Parathyroid adenoma (tissue), 2 donors: ENCODE results near the gene DCDC1.

Experiments
- H2AFZ ChIP-seq: fragments of 300-600 bp; sonication (generic); one replicate; pipeline ENCODE4 v1.7.0; 2017; ENCODE audit warnings: antibody characterized with exemption, mild to moderate bottlenecking
- H3K27ac ChIP-seq: fragments of 300-600 bp; sonication (generic); one replicate; pipeline ENCODE4 v1.7.0; 2017
- H3K27me3 ChIP-seq: fragments of 300-600 bp; sonication (generic); one replicate; pipeline ENCODE4 v1.7.0; 2017; ENCODE audit warnings: low read length; ENCODE audit not compliant: control insufficient read depth, insufficient read depth
- H3K36me3 ChIP-seq: fragments of 300-600 bp; sonication (generic); one replicate; pipeline ENCODE4 v1.7.0; 2017; ENCODE audit warnings: low read length; ENCODE audit not compliant: control insufficient read depth, insufficient read depth
- H3K4me1 ChIP-seq: fragments of 300-600 bp; sonication (generic); one replicate; pipeline ENCODE4 v1.7.0; 2017; ENCODE audit warnings: control low read depth
- H3K4me2 ChIP-seq: fragments of 300-600 bp; sonication (generic); one replicate; pipeline ENCODE4 v1.7.0; 2017; ENCODE audit warnings: low read length
- H3K4me3 ChIP-seq: fragments of 300-600 bp; sonication (generic); one replicate; pipeline ENCODE4 v1.7.0; 2017; ENCODE audit warnings: low read depth, low read length
- H3K79me2 ChIP-seq: fragments of 300-600 bp; sonication (generic); one replicate; pipeline ENCODE4 v1.7.0; 2017; ENCODE audit warnings: control low read depth
- H3K9ac ChIP-seq: fragments of 300-600 bp; sonication (generic); one replicate; pipeline ENCODE4 v1.7.0; 2017; ENCODE audit warnings: mild to moderate bottlenecking
- H3K9me3 ChIP-seq: fragments of 300-600 bp; sonication (generic); one replicate; pipeline ENCODE4 v1.7.0; 2017; ENCODE audit warnings: low read length; ENCODE audit not compliant: control insufficient read depth
- TF ChIP-seq, protein P1 (sequence below): fragments of 300-600 bp; sonication (generic); IDR thresholded peaks from one replicate; pipeline ENCODE4 v1.7.0; 2017; ENCODE audit warnings: antibody characterized with exemption, mild to moderate bottlenecking
- donor health status: primary hyperparathyroidism.

The DCDC1 gene

DNA sequence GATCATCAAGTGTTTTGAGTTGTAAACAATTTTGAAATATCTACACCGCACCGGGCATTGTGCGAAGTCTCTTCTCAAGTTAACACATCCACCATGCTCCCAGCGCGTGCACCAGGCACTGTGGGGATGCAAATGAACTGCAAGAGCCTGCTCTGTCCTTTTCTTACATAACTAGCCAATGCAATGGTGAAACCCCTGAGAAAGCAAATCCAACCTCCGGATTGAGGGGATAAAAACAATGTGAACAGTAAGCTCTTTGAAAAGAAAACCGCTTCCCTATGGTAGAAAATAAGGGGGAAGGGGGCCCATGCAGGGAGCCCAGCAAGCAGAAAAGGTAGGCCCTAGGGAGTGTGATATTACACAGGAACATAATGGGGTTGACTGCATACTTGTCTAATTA is 508.5 kb downstream of the DCDC1 start:
- H3K4me1 ChIP-seq: no peaks in the 10 kb centered on the region
- no peak overlapping the region for H2AFZ ChIP-seq
- H3K4me3 ChIP-seq: no peak overlapping the region
- H3K79me2 ChIP-seq: no peaks in the 10 kb centered on the region
- H3K27ac ChIP-seq: no peak overlapping the region
- H3K27me3 ChIP-seq: no peaks in the 10 kb centered on the region
- H3K9ac ChIP-seq: no peak overlapping the region
- TF ChIP-seq, protein P1, sequence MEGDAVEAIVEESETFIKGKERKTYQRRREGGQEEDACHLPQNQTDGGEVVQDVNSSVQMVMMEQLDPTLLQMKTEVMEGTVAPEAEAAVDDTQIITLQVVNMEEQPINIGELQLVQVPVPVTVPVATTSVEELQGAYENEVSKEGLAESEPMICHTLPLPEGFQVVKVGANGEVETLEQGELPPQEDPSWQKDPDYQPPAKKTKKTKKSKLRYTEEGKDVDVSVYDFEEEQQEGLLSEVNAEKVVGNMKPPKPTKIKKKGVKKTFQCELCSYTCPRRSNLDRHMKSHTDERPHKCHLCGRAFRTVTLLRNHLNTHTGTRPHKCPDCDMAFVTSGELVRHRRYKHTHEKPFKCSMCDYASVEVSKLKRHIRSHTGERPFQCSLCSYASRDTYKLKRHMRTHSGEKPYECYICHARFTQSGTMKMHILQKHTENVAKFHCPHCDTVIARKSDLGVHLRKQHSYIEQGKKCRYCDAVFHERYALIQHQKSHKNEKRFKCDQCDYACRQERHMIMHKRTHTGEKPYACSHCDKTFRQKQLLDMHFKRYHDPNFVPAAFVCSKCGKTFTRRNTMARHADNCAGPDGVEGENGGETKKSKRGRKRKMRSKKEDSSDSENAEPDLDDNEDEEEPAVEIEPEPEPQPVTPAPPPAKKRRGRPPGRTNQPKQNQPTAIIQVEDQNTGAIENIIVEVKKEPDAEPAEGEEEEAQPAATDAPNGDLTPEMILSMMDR: no peak
- H3K36me3 ChIP-seq: no peaks in the 10 kb centered on the region
- H3K9me3 ChIP-seq: no peaks in the 10 kb centered on the region
- H3K4me2 ChIP-seq: no peak overlapping the region

DNA sequence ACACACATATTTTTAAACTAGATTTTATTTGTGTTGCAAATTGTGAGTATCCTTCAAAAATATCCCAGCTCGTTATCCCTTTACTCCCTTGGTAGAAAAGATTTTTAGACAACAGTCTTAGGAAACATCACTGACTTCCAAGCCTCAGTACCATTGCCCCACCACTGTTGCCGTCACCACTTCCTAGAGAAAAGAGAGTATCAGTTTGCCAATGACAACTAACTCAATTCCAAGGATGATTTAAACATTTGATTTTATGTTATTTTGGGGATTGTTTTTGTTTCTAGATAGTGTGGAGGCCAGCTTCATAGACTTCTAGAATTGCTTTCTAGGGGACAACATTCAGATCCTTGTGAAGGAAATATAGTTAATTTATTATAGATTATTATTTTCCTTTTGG is 509.4 kb downstream of the DCDC1 start:
- Histone ChIP-seq H3K4me2 (no peak overlapping the region), H3K4me3 (no peak overlapping the region), H2AFZ (no peak overlapping the region), H3K27me3 (no peaks in the 10 kb centered on the region), H3K27ac (no peak overlapping the region), H3K36me3 (no peaks in the 10 kb centered on the region), H3K9ac (no peak overlapping the region), H3K4me1 (no peaks in the 10 kb centered on the region), H3K9me3 (no peaks in the 10 kb centered on the region), H3K79me2 (no peaks in the 10 kb centered on the region)
- TF ChIP-seq, protein P1: no peak

DNA sequence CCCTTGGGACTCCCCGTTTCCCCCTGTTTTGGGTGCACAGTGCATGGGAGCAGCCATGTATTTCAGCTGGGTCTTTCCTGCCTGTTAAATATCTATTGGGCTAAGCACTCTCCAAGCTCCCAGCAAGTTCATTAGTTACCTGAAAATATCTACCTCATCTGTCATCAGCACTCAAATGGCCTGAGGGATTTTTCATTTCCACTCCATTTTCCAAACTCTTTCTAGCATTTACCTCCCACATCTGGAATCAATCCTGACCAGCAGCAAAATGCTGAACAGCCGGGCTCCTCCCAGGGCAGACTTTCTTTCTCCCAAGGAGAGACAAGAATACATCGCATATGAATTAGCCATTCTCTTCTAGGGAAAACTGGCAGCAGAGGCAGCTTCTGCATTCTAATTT is 509.9 kb downstream of the DCDC1 start:
- Histone ChIP-seq H3K27ac (no peak overlapping the region), H3K9me3 (no peaks in the 10 kb centered on the region), H3K36me3 (no peaks in the 10 kb centered on the region), H3K4me2 (no peak overlapping the region), H3K79me2 (no peaks in the 10 kb centered on the region), H3K4me1 (no peaks in the 10 kb centered on the region), H2AFZ (no peak overlapping the region), H3K4me3 (no peak overlapping the region), H3K9ac (no peak overlapping the region), H3K27me3 (no peaks in the 10 kb centered on the region)
- TF ChIP-seq, protein P1: no peak

DNA sequence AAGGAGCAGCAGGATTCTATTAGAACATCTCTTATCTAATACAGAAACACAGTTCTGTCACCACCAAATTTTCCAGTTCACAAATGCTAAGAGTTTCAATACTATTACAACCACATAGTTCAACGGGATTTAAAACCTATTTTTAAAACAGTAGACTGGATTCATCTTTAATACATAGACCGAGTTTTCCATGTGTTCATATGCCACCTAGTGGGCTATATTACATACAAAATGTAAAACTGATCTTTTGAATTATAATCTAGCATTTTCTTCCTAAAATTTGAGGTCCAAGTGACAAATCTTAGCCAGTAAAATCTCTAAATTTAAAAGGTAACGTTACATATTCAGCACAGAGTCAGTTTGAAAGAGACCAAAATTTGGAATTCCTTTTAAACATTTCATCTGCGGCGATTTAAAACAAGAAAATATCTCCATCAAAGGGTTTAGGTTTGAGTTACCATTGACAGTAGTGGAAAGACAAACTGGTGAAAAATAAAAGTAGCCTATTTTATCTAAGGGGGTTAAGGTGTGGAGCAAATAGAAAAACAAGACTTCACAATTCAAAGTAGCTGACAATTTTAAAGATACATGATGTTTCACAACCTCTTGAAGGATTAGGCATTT is 514.0 kb downstream of the DCDC1 start:
- Histone ChIP-seq H3K9ac (no peak overlapping the region), H3K4me1 (no peaks in the 10 kb centered on the region), H3K9me3 (no peaks in the 10 kb centered on the region), H3K79me2 (no peaks in the 10 kb centered on the region), H3K4me2 (no peak overlapping the region), H2AFZ (no peak overlapping the region), H3K27me3 (no peaks in the 10 kb centered on the region), H3K36me3 (no peaks in the 10 kb centered on the region), H3K4me3 (no peak overlapping the region), H3K27ac (no peak overlapping the region)
- TF ChIP-seq, protein P1: peak; percentile 11

DNA sequence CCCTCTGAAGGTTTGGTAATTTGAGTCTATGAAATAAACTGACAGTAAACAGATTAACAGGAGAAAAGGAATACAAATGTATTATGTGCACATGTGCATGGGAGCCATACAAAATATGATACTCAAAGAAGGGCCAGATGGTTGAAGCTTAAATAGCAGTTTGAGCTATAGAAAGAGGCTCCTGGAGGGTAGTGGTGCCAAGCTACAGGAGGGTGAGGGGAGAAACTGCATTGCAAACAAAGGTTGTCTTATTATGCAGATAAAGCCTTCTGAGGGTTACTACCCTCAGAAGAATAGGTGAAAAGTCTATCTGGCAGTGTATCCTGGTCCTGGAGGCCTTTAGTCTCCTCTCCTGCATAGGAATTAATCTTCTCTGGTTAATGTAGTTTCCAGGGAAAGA is 516.1 kb downstream of the DCDC1 start:
- Histone ChIP-seq H3K9ac (no peak overlapping the region), H3K4me1 (no peaks in the 10 kb centered on the region), H3K79me2 (no peaks in the 10 kb centered on the region), H3K9me3 (no peaks in the 10 kb centered on the region), H3K4me2 (no peak overlapping the region), H2AFZ (no peak overlapping the region), H3K4me3 (no peak overlapping the region), H3K27ac (no peak overlapping the region), H3K36me3 (no peaks in the 10 kb centered on the region), H3K27me3 (no peaks in the 10 kb centered on the region)
- TF ChIP-seq, protein P1: no peak
